Activated T-helper 2 cell treated with anti-CD3 and anti-CD28 coated beads, Interferon-gamma antibody, Interleukin-2, Interleukin-4, amounts not matched to agents 10 μg/mL and 5 μg/mL and 100 μg/mL, durations not matched to agents 14 hours and 24 hours and 36 hours (primary cell): ENCODE data around the gene ERLIN1. TPM values are rescaled to one million over a fixed set of nuclear protein-coding genes. Genes with fewer than 3 reads are reported as not detected.

ENCODE experiments used
- DNase-seq: peaks from one replicate; pipeline ENCODE4 v3.0.0; 2021; ENCODE audit warnings: low spot score
- H3K27ac Mint-ChIP-seq: one replicate; pipeline ENCODE4 v1.8.0; 2021; ENCODE audit warnings: mixed read lengths
- H3K27me3 Mint-ChIP-seq: one replicate; pipeline ENCODE4 v1.8.0; 2021; ENCODE audit warnings: low read depth, mixed read lengths
- H3K36me3 Mint-ChIP-seq: one replicate; pipeline ENCODE4 v1.8.0; 2021; ENCODE audit warnings: low read depth, mixed read lengths
- H3K4me1 Mint-ChIP-seq: one replicate; pipeline ENCODE4 v1.8.0; 2021; ENCODE audit warnings: low read depth, mixed read lengths
- H3K4me3 Mint-ChIP-seq: one replicate; pipeline ENCODE4 v1.8.0; 2021; ENCODE audit warnings: low read depth, mild to moderate bottlenecking, moderate library complexity, mixed read lengths
- H3K9me3 Mint-ChIP-seq: one replicate; pipeline ENCODE4 v1.8.0; 2021; ENCODE audit warnings: mixed read lengths
- intact Hi-C: fragments of 100-400 bp; cut with micrococcal nuclease; formaldehyde crosslinking; loops from one replicate; pipeline ENCODE4 v1.15.1; 2023
- total RNA-seq: library from RNA; stranded (reverse); gene quantifications from 2 replicates; pipeline ENCODE4 v1.2.3, GENCODE V29; 2022

The ERLIN1 gene
- total RNA-seq, 1 donor from 2014 or later = 19.4 TPM

DNA sequence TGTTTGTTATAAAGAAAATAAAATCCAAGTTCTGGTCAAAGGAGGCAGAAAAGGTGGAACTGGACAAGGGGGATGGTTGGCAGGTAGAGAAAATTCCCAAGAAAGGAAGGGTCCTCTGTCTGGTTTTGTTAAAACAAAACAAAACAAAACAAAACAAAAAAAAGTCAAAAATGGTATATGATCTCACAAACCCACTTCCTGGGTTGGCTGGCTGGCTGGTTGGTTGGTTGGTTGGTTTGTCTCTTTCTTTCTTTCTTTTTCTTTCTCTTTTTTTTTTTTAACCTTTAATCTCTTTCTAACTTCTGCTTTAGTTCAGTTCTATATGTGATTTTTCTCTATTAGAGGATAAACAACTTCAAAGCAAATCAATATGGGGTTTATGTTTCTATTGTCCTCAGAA, 63.0 kb downstream of the ERLIN1 start:
- Mint-ChIP-seq H3K4me3 (peak overlapping the region; percentile 8), H3K27me3 (peaks cover 9% of the 10 kb centered on the region), H3K27ac (peak overlapping the region; percentile 46), H3K4me1 (peaks cover 17% of the 10 kb centered on the region), H3K36me3 (no peaks in the 10 kb centered on the region), H3K9me3 (no peaks in the 10 kb centered on the region)
- no peak for DNase-seq
- intact Hi-C loops = no loop called here

GRCh38 chr10:100120550-100120949, 65.3 kb downstream of the ERLIN1 start:
- Mint-ChIP-seq H3K36me3 (no peaks in the 10 kb centered on the region), H3K27ac (no peak overlapping the region), H3K4me3 (no peak overlapping the region), H3K4me1 (peaks cover 17% of the 10 kb centered on the region), H3K9me3 (no peaks in the 10 kb centered on the region), H3K27me3 (peaks cover 18% of the 10 kb centered on the region)
- intact Hi-C loops = no loop called here
- no peak for DNase-seq

GRCh38 chr10:100119726-100120125, 66.1 kb downstream of the ERLIN1 start:
- no peak overlapping the region for H3K27ac Mint-ChIP-seq
- peaks cover 17% of the 10 kb centered on the region for H3K4me1 Mint-ChIP-seq
- no peaks in the 10 kb centered on the region for H3K9me3 Mint-ChIP-seq
- intact Hi-C loops = no loop called here
- DNase-seq = no peak
- no peaks in the 10 kb centered on the region for H3K36me3 Mint-ChIP-seq
- peaks cover 19% of the 10 kb centered on the region for H3K27me3 Mint-ChIP-seq
- no peak overlapping the region for H3K4me3 Mint-ChIP-seq

GRCh38 chr10:100114976-100115770, 70.7 kb downstream of the ERLIN1 start:
- Mint-ChIP-seq H3K36me3 (no peaks in the 10 kb centered on the region), H3K4me1 (peaks cover 3% of the 10 kb centered on the region), H3K4me3 (no peak overlapping the region), H3K27me3 (peaks cover 30% of the 10 kb centered on the region), H3K9me3 (no peaks in the 10 kb centered on the region), H3K27ac (no peak overlapping the region)
- intact Hi-C loops = no loop called here
- DNase-seq = no peak

DNA sequence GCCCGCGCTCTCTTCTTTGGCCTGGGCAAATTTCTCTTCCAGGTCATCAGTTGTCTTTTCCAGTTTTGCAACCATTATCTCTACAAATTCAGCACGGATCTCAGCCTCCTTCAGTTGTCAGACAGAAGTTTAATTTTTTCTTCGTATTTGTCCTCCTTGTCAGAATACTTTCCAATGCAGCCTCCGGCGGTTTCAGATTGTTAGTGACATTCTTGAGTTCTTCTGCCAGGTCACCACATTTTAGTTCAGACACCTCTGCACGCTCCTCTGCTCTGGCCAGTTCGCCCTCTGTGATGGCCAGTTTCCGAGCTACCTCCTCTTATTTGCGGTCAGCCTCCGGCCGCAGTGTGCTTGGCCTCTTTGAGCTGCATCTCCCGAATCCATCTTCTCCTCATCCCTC, 71.4 kb downstream of the ERLIN1 start:
- no peak overlapping the region for H3K27ac Mint-ChIP-seq
- no peaks in the 10 kb centered on the region for H3K9me3 Mint-ChIP-seq
- no peaks in the 10 kb centered on the region for H3K36me3 Mint-ChIP-seq
- no peak overlapping the region for H3K4me3 Mint-ChIP-seq
- peaks cover 3% of the 10 kb centered on the region for H3K4me1 Mint-ChIP-seq
- peaks cover 28% of the 10 kb centered on the region for H3K27me3 Mint-ChIP-seq
- DNase-seq = no peak
- intact Hi-C loops = no loop called here

GRCh38 chr10:100109670-100110069, 76.2 kb downstream of the ERLIN1 start:
- intact Hi-C loops = no loop called here
- Mint-ChIP-seq H3K4me3 (no peak overlapping the region), H3K4me1 (peaks cover 1% of the 10 kb centered on the region), H3K9me3 (no peaks in the 10 kb centered on the region), H3K27me3 (peaks cover 23% of the 10 kb centered on the region), H3K36me3 (no peaks in the 10 kb centered on the region), H3K27ac (no peak overlapping the region)
- DNase-seq = no peak

DNA sequence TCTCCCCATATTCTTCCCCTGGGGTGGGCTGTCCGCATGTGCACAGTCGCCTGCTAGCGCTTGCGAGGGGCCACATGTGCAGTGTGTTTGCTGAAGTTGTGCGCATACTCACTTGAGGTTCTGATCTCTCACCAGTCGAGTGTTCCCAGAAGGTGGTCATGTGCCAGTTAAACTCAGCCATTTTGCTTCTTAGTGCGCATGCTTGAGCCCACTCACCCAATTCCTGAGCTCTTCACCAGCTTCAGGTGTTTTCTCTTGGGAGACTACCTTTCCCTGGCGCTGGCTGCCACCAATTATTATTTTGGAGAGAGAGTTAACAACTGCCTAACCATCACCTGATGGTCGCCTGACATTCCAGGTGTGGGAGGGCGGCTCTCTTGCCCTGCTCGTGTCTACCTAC, 79.0 kb downstream of the ERLIN1 start:
- Mint-ChIP-seq H3K4me1 (no peaks in the 10 kb centered on the region), H3K36me3 (no peaks in the 10 kb centered on the region), H3K9me3 (no peaks in the 10 kb centered on the region), H3K27ac (no peak overlapping the region), H3K27me3 (peaks cover 24% of the 10 kb centered on the region), H3K4me3 (no peak overlapping the region)
- intact Hi-C loops = no loop called here
- no peak for DNase-seq

- intact Hi-C loops = no loop called here
Observed at GRCh38 chr10:100104300-100104699, 81.5 kb downstream of the ERLIN1 start.

DNA sequence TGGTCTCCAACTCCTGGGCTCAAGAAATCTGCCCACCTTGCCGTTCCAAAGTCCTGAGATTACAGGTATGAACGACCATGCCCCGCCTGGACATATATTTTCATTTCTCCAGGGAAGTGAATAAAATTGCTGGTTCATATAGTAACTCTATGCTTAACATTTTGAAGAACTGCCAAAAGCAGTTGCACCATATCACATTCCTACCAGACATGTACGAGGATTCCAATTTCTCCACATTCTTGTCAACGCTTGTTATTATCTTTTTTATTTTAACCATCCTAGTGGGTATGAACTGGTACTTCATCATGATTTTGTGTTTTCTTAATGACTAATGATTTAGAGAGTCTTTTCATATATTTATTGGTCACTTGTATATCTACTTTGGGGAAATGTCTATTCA, 82.2 kb downstream of the ERLIN1 start:
- Mint-ChIP-seq H3K4me1 (no peaks in the 10 kb centered on the region), H3K27me3 (peaks cover 32% of the 10 kb centered on the region)
- intact Hi-C loops = no loop called here

More at GRCh38 chr10:100104300-100104699, 81.5 kb downstream of the ERLIN1 start:
- DNase-seq = no peak
- Mint-ChIP-seq H3K27ac (no peak overlapping the region), H3K4me3 (no peak overlapping the region), H3K36me3 (no peaks in the 10 kb centered on the region), H3K4me1 (no peaks in the 10 kb centered on the region), H3K27me3 (peaks cover 32% of the 10 kb centered on the region), H3K9me3 (no peaks in the 10 kb centered on the region)

DNA sequence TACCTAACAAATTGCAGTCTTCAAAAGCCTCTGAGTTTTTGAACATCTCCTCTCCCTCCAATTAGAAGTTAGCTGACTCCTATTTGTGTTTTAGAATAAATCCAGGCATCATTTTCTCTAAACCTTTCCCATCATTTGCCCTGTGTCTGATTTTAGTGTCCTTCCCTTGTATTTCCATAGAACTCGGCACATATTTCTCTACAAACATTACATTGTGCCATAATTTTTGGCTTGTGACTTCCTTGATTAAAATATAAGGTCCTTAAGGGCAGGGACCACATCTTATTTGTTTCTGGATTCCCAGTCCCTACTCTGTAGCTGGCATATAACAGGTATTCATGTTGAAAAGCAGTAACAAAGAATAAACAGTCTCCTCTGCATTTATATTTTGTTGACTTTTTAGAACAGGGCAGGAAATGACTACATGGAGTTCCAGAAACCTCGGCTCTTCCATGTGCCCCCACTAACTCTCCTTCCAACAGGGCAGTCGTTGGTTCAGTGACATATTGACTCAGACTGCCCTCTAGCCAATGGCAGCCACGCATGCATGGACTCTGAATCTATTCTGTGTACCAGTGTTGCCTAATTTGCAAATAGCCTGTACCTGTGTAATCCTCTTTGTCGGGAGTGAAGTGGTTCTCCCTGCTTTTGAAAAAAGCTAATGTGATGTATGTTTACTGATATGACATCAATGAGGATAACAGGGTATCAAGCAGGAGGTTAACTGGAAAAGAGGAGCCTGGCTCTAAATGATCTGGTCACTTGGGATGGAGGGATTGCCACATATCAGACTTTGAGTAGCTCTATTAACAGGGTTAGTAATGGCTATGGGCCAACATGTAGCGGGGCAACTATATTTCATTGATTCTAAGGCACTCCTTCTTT, 84.4 kb downstream of the ERLIN1 start:
- no peak for DNase-seq
- intact Hi-C loops = no loop called here
- H3K27me3 Mint-ChIP-seq = peaks cover 37% of the 10 kb centered on the region

More for the DNA sequence above, 82.2 kb downstream of the ERLIN1 start:
- DNase-seq = no peak
- Mint-ChIP-seq H3K36me3 (no peaks in the 10 kb centered on the region), H3K9me3 (no peaks in the 10 kb centered on the region), H3K4me3 (no peak overlapping the region), H3K27ac (no peak overlapping the region)

DNA sequence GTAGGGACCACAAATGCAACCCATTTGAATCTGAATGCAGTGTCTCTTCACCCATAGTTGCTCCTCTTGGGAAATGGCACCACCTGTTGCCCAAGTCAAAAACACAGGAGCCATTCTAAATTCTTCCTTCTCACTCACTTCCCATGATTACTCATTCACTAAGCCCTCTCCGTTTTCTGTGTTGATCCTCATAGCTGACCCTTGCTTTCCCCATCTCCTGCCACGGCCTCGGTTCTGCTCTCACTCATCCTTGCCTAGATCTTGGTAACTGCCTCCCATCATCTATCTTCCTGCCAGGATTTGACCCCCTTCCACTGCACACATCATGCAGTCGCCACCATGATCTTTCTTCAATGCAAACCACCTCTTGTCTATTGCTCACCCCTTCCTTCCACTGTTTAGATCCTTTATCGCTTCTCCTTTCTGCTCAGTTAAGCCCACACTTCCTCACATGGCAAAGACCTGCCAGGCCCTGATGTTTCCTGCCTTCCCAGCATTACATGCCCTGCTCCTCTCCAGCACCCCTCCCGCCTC, 85.1 kb downstream of the ERLIN1 start:
- no peaks in the 10 kb centered on the region for H3K36me3 Mint-ChIP-seq
- intact Hi-C loops = no loop called here
- DNase-seq = no peak
- peaks cover 37% of the 10 kb centered on the region for H3K27me3 Mint-ChIP-seq
- no peaks in the 10 kb centered on the region for H3K9me3 Mint-ChIP-seq
- H3K4me1 Mint-ChIP-seq = no peaks in the 10 kb centered on the region
- H3K27ac Mint-ChIP-seq = no peak overlapping the region
- no peak overlapping the region for H3K4me3 Mint-ChIP-seq

More for the DNA sequence above, 84.4 kb downstream of the ERLIN1 start:
- Mint-ChIP-seq H3K27ac (no peak overlapping the region), H3K36me3 (no peaks in the 10 kb centered on the region), H3K4me1 (no peaks in the 10 kb centered on the region), H3K4me3 (no peak overlapping the region), H3K9me3 (no peaks in the 10 kb centered on the region)
